RCC 7860 (cell line): Measurements from ENCODE around the gene PAH.
"Not testable (repeated sequence)": the region's sequence is repeated elsewhere in the genome, so short reads cannot be mapped to it uniquely, and the experiment has no call there.

Experiments
- DNase-seq: peaks from one replicate; pipeline ENCODE4 v3.0.0-alpha.2; 2015; ENCODE audit warnings: low spot score
- FAIRE-seq: peaks from 2 replicates; lab custom pipeline; 2012; peaks lifted over from hg19 to GRCh38; lab: Jason Lieb, UNC

The PAH gene

DNA sequence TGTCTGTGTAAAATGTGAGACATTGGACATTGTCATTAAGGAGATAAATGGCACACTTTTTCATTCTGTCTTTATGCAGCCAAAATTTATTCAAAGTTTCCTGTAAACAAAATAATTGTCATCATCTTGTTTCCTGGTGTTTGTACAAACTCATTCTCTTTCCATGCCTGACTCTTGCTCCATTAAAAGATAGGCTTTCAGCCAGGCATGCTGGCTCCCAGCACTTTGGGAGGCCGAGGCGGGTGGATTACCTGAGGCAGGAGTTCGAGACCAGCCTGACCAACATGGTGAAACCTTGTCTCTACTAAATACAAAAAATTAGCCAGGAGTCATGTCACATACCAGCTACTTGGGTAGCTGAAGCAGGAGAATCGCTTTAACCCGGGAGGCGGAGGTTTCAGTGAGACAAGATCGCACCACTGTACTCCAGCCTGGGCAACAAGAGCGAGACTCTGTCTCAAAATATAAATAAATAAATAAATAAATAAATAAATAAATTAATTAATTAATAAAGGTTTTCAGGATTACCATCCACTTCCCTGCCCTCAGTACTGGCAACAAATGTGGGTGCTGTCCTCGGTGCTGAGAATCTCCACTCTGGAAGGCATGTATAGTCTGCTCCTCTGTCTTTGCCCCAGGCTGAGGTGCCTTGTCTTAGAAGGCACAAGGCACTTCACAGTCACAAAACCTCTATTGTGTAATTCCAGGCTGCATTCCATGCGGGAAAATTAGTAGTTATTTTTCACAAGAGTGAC, 83.2 kb downstream of the PAH start:
- FAIRE-seq (no peak), DNase-seq (no peak)

DNA sequence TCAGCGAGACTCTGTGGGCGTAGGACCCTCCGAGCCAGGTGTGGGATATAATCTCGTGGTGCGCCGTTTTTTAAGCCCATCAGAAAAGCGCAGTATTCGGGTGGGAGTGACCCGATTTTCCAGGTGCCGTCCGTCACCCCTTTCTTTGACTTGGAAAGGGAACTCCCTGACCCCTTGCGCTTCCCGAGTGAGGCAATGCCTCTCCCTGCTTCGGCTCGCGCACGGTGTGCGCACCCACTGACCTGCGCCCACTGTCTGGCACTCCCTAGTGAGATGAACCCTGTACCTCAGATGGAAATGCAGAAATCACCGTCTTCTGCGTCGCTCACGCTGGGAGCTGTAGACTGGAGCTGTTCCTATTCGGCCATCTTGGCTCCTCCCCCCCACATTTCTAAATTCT, 84.2 kb downstream of the PAH start:
- DNase-seq, FAIRE-seq: not testable (repeated sequence)

GRCh38 chr12:102824218-102824835, 92.7 kb downstream of the PAH start:
- FAIRE-seq, result no peak
- DNase-seq, result no peak

- DNase-seq, result no peak
- no peak for FAIRE-seq
These were observed 95.9 kb downstream of the PAH start for GRCh38 chr12:102821149-102821548.

DNA sequence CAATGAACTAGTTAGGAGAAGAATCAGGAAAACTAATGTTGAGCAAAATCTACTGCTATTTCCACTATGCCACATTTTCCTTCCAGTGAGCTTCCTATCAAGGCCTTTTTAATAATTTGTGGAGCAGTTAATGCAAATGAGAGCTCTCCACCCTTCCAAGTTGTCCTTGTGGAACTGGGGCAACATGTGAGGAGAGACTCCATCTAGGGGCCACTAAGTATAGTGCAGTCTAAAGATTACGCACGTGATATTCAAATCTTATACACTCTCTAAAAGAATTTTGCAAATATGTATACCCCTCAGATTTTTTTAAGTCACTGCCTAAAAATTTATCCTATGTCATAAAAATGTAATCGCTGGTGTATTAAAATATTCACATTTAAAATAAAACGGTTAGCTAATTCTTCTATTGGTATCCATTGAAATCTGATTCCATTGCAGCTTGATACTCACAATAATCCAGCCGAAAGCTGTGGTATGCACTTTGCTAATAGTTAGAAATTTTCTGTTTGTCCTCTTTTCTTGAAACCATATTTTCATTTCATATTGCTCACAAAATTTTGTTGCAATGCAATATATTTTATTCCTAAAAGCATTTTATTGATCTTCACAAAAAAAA, 100.1 kb downstream of the PAH start:
- FAIRE-seq, result no peak
- DNase-seq, result peak; percentile 8

- FAIRE-seq (no peak), DNase-seq (no peak)
These were observed 102.2 kb downstream of the PAH start for GRCh38 chr12:102814691-102815367.

GRCh38 chr12:102812344-102812743, 104.7 kb downstream of the PAH start:
- FAIRE-seq, result no peak
- DNase-seq, result no peak

DNA sequence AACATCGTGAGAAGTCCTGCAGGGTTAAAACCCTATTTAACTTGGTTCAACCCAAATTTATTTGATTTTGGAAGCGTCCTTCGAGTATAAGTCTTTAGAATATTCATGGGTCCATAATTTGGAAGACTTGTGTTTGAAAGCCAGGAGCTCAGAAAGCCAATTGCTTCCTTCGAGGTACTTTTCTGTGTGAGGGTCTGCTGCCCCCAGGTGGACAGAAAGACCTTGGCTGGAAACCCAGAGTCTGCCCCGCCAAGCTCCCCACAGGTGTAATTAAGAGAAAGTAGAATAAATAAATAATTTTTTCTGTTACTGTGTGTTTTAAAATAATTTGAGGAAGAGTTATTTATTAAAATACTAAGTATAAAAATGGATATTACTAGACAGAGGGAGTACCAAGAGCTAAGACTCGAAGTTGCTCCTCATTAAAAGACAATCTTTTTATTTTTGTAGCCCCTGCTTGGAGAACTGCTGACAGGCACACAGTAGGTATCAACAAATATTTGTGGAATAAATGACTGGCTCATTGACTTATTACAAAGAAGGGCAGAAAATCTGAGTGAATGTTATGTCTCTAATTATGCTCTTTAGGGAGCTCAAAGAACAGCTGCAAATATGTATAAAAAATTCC, 105.8 kb downstream of the PAH start:
- DNase-seq (no peak), FAIRE-seq (no peak)

DNA sequence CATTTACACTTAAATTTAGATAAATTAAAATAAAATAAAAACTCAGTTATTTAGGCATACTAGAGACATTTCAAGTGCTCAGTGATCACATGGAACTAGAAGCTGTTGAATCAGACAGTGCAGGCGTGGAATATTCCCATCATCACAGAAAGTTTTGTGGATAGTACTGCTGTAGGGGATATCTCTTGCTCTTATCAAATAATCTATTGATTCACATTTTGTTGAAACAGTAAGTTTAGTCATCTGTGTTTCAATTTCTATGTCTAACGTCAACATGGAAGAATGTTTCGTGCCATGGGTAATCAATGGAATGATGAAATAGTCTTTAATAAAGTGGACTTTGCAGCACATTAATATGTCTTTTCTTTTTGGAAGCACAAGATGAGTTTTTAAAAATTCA, 108.6 kb downstream of the PAH start:
- FAIRE-seq, result no peak
- DNase-seq, result no peak

GRCh38 chr12:102806592-102806991, 110.5 kb downstream of the PAH start:
- DNase-seq (no peak), FAIRE-seq (no peak)

GRCh38 chr12:102806110-102806509, 110.9 kb downstream of the PAH start:
- DNase-seq, result no peak
- FAIRE-seq, result no peak

DNA sequence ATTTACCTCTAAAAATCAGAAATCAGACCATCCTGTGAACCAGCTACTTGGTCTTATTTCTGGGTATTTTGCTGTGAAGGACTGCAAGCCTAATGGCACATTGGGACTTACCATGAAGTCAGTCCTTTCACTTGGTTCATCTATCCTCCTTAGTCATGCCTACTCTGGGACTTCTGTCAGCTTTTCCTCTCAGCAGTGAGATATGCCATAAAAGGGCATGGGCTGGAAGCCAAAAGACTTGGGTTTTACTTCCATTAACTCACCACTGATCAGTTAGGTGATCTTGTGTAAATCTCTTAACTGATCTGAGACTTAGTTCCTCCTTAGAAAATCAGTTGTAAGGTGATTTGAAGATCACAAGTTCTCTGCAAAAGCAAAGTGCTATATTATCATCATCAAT, 116.5 kb downstream of the PAH start:
- FAIRE-seq (no peak), DNase-seq (no peak)

- FAIRE-seq (no peak), DNase-seq (no peak)
These were observed 117.8 kb downstream of the PAH start for GRCh38 chr12:102799229-102799628.

DNA sequence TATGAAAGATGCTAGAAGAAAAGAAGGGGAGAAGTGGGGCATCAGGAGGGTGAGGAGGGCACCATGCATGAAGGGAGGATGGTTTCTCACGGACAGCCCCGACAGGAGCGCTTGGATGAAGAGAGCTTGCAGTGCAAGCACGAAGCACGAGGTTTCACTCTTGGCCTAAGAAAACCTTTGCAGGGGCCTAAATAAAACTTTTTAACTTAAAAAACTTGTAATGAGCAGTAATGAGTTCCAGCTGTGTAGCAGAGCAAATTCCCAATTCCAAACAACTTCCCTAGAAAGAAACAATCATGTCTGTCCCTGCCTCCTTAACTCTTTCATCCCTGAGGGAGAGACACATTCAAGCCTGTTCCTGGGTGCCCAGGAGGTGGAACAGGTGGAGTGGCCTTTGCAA, 119.5 kb downstream of the PAH start:
- no peak for FAIRE-seq
- DNase-seq, result no peak

GRCh38 chr12:102793921-102794320, 123.1 kb downstream of the PAH start:
- DNase-seq (no peak), FAIRE-seq (no peak)
